HG03520 (cell line): Measurements from ENCODE around the gene PBOV1.

Experiments used
- ATAC-seq: cut with Tn5 transposase; IDR thresholded peaks from one replicate; pipeline ENCODE4 v1.9.1; 2021; ENCODE audit warnings: mild to moderate bottlenecking, moderate library complexity; ENCODE audit not compliant: unreplicated experiment

Gene PBOV1

DNA sequence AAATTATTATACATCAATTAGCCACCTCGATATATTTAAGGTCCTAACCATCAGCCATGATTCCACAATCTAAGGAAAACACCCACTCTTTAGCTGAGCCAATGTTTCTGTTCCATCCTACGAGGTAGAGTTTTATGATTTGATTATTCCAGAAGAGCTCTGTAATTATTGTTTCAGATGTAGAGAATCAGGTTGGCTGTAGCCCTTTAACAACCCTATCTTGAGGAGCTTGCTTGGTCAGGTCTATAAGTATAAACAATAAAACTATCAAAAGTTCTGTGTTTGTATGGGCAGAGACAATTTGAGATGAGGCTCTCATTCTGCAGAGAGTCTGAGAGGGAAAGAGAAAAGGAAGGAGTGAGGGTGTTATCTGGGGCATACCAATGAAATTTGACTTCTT is at the start of gene PBOV1:
PBOV1 (minus strand) TSS at position 43 of the 400 bp plus-strand sequence. CDS start 96 bp downstream, outside the sequence.
- no peak for ATAC-seq

DNA sequence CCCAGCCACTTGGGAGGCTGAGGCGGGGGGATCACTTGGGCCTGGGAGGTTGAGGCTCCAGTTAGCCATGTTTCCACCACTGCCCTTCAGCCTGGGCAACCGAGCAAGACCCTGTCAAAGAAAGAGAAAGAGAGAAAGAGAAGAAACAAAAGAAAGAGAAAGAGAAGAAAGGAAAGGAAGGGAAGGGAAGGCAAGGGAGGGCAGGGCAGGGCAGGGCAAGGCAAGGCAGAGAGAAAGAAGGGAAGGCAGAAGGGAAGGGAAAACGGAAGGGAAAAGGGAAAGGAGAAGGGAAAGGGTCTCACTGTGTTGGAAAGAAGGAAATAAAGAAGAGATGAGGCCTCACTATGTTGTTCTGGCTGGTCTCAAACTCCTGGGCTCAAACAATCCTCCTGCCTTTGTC is 47.8 kb upstream of the PBOV1 start:
- no peak for ATAC-seq

DNA sequence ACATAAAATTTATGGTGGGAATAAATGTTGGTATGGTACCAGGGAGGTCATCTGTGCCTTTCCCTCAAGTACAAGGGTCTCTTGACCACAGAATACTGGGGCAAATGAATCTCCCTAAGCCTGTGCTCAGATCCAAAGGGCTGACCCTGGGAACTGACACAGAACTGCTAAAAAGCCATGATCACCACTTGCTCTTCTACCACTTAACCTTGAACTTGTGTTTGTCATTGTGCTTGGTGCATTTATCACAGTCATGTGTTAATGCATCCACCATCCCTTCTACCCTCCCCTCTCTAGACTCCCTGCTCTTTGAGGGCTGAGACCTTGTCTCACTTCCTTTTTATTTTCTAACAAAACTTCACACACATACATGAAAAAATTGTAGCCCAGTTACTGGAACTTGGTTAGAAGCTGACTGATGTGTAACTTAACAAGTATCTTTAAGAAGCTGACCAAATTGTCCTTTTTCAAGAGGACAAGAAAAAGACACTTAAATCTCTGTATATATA is 46.1 kb upstream of the PBOV1 start:
- ATAC-seq, result no peak

DNA sequence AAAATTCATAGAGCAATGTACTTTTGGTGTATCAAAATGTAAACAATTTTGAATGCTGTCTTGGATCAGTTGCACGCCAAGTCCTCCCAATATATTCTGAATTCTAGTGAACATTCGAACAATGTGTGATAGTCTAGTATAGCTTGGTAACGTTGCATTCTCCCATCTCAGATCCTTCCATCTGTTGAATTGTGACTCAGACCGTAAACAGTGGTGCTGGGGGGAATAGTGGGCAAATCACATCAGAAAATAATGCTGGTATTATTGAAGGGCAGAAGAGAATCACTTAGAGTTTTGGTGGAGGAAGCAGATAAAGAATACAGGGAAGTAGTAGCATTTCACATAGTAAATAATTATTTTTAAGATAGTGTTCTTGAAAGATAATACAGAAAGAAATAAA is 45.7 kb upstream of the PBOV1 start:
- no peak for ATAC-seq

DNA sequence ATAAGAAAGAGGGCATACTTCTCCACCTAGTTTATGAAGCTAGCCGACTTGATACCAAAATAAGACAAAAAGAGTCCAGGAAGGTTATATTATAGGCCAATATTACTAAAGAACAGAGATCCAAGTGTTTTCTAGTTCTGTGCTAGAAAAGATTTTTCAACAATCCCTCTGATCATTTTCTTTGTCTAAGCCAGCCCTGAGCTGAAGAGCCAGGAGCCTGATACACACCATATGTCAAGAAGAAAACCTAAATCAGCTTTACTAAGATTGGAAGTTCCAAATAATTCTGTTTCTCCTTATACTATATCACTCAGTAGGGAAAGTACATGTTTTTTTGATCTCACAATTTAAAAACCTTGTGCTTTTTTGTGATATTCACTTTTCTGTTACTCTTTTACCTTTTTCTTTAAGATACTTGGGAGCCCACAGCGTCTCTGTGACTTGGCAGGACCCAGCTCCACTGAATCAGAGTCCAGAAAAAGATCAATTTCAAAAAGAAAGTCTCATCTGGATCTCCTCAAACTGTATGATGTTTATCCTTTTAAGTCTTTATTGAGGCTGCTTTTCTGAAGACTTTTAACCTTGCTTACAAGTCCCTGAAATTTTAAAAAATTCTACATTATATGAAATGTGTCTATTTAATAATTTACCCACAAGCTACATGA is 43.0 kb upstream of the PBOV1 start:
- no peak for ATAC-seq

DNA sequence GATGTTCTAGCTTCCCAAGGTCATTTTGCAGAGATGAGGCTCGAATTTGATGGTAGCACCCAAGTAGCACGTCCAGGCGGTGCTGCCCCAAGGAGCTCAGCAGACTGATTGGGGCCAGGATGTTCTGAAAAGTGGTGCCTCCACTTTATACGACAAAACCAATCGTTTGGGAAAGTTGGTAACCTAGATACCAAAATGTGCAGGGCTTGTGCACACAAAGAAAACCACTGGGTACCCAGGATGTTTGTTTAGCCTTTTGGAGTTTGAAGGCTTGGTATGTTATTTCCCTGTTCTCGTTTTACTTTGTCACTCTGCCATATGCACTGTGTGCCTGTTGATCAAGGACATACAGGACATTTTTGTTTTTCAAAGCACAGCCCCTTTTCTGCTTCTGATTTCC is 40.7 kb upstream of the PBOV1 start:
- ATAC-seq, result no peak

DNA sequence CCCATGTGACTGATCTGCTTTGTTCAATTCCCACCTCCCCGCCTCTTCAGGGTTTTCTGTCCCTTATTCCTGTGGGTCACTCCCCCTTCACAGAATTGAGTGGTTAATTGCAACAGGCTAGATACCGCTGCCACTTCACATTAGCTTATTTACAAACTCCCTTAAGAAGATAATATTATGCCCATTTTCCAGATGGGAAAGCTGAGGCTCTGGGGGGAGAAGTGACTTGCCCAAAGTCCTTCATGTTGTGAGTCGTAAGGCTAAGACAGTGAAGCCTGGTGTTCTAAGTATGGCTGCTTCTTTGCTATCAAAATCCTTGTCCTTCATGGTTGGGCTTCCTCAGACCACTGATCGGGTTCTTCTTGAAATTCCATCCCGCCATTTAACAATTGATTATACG is 39.9 kb upstream of the PBOV1 start:
- ATAC-seq, result no peak

DNA sequence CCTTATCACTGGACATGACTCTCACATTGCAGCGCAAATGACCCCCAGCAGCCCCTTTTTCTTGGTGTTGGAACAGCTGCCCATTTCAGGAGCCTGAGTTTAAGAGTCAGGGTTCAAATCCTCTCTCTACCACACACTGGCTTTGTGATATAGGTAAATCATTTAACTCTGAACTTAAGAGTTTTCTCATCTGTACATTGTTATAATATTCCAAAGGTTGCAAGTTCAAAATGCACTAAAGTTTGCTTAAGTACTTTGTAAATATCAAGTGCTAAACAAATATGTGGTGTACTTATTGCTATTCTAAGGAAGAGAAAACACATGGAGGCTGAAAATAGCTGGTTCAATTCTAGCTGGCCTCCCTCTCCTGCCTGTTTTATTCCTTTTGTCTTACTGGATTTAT is 39.3 kb upstream of the PBOV1 start:
- no peak for ATAC-seq

DNA sequence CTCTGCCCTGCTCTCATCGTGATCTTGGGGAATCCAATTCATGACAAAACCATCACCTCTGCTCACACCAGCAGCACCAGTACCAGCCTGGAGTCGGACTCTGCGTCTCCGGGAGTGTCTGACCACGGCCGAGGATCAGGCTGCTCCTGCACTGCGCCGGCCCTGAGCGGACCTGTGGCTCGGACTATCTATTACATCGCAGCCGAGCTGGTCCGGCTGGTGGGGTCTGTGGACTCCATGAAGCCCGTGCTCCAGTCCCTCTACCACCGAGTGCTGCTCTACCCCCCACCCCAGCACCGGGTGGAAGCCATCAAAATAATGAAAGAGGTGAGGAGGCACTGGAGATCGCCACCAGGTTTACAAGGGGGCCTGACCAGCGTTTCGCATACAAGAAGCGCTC is 37.2 kb upstream of the PBOV1 start:
- ATAC-seq, result no peak

DNA sequence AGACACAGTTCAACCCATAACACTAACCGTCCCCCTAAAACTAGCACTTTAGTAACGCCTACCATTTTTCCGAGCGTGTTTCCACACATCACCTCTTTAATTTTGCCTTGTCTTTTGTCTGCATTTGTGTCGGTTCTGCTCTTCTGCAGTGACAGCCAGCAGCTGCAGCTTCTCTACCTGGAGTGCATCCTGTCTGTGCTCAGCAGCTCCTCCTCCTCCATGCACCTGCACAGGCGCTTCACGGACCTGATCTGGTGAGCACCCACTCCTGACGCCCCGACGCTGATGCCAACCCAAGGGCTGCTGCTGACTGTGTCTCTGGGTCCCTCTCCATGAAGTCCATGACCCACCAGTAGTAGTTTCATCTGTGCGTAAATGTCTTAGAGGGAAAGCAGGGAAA is 35.4 kb upstream of the PBOV1 start:
- no peak for ATAC-seq

DNA sequence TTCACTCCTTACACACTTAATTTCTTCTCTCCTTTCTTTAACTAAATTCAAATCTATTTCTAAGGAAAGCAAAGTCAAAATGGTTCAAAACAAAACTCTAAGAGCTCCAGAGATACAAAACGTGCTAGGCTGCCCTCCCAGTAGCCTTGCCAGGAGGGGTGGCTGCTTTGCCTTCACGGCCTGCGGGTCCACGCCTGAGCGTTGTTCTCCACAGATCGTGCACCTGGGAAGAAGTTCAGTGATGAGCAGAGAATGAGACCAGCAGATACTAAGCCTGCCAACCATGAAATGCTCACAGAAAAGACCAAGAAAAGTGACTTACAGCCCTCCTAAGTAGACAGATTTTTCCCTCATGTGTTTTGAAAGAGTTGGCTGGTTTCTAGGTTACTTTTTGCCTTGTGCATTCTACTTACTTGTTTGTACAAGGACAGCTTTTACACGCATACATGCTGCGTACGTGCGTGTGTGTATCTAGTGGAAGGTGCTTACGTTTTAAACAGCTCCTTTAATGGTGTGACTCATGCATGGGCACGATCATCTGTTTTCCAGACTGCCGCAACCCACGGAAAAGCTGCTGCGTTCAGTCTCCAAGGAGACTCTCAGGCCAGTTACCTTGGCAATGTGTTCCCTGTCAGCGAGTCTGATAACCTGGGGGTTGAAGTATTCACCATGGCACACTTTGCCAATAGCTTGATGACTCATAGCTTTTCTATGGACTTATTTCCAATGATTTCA is 32.4 kb upstream of the PBOV1 start:
- ATAC-seq, result no peak

DNA sequence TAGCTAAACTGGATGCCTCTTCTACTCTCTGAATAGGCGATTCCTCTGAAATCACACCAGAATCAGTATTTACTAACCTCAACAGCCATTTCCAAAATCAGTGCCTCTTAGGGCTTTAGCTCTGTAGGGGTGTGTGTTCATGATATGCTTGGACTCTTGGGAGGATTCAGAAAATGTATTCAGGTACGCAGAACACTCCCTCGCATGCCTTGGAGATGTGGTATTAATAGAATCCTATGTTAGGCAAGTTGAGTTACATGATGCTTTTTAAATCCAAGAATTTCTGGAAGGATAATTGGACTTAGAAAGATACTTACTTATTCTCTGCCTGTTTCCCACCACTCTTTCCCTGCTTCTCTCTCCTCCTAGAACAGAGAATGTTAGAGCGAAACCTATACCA is 31.8 kb upstream of the PBOV1 start:
- ATAC-seq, result no peak

DNA sequence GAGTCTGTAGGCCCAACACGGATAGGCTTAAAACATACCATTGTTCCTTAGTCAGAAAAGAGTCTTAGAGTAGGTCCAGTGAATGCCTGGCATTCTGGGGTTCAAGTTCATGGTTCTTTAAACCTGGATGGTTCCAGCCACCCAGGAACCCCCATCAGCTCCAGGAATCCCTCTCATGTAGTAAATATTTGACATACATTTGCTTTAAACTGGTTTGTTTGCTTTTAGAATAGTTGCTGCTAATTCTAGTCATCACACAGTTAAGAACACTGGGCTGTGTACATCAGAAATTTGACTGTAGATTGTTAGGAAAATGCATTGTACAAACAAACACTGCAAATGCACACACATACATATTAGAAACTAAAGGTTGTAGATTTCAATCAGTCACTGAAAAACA is 30.6 kb upstream of the PBOV1 start:
- no peak for ATAC-seq

DNA sequence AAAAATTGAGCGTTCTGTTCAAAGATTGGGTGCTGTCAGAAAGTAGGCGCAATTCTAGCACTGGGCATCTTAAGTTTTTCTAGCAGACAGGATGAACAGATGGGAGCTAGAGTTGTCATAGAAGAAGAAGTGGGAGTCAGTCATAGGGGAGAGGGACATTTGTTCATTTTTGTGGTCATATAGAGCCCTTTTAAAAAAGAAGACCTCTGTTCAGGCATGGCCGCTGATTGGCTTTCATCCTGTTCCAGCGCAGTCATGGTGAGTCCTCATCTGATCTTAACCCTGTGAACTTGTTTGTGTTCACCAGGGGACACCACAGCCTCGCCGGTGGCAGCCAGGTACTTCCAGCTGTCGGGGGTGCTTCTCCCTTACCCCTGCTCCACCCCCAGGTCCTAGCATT is 29.7 kb upstream of the PBOV1 start:
- ATAC-seq, result no peak

DNA sequence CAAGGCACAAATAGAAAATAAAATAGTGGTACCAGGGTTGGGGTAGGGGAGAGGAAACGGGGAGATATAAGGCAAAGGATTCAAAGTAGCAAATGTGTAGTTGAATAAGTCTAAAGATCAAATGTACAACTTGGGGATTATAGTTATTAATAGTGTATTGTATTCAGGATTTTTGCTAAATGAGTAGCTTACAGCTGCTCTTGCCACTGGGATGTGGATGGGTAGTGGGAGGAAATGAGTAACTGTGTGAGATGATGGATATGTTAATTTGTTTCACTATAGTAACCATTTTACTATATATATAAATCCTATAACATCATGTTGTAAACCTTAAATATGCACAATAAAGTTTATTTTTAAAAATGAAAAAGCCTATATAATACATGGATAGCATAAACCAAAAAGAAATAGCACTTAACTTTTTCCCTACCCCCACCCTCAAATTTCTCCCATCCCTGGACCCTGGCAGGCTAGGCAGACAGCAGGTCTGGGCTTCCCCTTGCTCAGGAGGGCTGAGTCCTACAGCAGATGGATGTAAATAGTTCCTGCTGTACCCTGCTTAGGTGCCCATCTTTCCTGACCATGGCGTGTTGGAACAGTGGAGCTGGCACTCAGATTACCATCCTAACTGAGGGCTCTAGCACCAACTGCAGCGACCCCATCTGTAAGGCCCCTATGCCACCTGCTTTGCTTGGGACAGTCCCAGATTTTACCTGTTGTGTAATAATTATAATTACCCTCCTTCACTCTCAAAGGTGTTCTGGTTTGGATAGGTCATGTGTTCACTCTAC is 28.6 kb upstream of the PBOV1 start:
- no peak for ATAC-seq

DNA sequence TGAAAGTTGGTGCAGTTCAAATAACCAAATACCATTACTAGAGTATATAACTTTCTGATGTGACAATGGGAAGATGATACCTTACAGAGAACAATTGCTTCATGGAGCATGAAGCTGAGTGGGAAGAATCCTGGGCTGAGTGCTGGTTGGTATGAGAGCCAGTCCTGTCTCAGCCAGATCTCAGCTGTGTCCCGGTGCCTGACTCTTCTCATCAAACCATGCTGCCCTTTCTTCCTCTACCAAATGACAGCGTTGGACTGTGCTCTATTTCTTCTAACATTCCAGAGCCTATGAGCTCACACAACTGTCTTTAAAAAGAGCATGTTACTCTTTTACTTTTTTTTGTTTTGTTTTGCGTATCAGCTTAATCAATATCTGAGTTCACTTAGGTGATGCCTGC is 27.5 kb upstream of the PBOV1 start:
- no peak for ATAC-seq

DNA sequence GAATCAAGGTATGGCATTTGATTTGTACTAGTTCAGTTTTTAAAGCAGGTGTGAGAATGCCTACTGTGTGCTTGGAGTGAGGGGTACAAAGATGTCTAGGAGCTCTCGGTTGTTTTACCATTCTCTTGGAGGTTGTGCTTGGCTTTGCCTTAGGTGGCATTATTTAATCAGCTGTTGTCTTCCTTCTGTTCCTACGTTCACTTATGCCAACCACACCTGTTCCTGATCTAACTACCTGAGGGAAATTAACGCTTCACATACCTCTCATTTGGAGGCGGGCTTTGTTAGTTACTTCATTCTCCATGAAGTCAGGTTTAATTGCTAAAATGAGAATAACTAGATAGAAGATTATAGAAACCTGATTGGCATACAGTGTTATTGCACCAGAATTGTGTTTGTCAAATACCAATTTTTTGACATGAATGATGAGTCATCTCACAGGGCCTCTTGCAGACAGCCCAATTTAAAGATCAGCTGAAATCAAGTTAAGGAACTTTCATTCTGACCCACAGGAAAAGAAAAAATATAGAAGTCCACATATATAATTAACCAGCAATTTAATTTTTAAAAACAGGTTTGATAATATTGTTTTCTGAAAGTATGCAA is 24.8 kb upstream of the PBOV1 start:
- no peak for ATAC-seq

DNA sequence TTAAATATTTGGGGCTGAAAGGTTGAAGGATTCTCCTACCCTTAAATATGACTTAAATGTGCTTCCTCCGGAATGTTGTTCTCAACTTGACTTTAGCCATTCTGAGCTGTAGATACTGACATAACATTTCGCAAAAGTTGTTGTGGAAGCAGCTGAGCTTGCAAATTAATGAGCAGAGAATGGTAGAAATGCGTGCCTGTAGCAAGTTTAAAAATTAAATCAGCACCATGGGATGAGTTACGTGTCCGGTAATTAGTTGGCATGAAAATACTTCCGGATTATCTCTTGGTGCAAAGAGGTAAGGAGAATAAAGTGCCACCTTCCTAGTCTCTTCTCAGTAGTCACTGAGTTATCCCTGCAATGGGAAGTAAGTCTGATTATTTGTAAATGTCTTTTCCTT is 23.6 kb upstream of the PBOV1 start:
- ATAC-seq, result no peak

DNA sequence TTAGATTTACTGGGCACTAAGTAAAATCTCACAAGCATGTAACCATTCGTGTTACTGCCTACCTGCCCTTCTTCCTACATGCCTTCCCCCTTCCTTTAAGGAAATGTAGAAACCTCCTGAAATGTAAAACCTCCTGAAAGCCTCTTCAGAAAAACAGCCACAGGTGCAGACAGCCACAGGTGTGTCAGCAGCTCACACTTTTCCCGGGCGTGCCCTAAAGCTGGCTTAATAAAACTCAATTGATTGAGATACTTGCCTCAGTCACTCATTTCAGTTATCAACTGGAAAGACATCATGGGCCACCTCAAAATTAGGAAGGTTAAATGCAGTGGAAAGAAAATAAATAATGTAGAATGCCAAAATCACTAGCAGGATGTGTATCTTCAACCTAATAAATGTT is 23.1 kb upstream of the PBOV1 start:
- no peak for ATAC-seq

DNA sequence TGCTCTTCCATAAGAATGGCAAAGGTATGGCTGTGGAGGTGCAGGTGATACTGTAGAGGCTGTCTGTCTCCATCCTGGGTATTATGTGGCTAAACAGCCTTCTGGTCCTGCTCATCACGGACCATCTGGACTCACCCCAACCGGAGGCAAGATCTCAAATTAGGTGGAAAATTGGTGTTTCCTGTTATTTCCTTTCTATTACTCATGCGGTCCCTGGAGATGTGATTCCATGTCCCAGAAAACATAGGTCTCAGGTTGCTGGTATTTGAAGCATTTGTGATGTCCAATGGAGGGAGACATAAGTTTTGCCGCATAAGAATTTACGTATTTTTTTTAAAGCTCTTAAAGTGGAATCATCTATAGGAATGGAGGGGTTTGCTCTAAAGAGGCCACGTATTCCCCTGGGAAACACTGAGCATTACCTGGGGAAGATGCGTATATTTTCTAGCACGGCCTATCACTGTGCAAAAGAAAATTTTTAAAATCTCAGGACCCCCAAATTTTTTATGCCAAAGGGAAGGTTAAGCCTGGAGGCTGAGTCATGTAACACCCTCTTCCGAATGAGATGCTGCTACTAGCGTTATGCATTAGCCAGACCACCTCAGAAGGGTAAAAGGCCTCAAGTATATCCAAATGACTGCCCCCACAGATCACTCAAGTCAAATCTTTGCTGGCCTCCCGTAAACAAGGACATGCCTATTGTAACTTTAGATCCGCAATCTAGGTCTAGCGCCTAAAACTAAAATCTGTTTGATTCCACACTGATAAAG is 22.4 kb upstream of the PBOV1 start:
- ATAC-seq, result no peak

DNA sequence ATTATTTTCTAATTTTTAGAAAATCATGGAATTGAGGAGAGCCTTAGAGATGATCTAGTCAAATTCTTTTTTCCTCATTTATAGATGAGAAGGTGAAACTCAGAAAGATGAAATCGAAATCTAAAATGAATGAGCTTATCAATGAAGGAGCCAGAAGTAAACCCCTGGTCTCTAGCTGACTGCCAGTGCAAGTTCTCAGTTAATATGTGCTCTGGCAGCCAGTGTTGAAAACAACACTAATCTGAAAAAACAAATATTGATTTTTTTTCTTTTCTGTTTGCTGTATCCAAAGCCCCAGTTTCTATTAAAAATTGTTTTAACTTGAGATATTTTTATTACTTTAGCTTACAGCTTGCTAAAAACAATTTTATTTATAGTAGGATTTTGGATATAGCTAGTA is 21.5 kb upstream of the PBOV1 start:
- no peak for ATAC-seq
